ENCODE results near the gene PSMA7. TPM values are rescaled to one million over a fixed set of nuclear protein-coding genes. Genes with fewer than 3 reads are reported as not detected.

The PSMA7 gene
- total RNA-seq, 1 experiment from 2014 or later = 687 TPM

- in situ Hi-C loops (cut with HindIII; ENCODE audit: low pct_unique_long_range_greater_than_20kb, low sequenced_read_pairs) = no loop called here
- DNase-seq (ENCODE audit: low read depth) = no peak
Observed at GRCh38 chr20:62174870-62175624, 31.9 kb upstream of the PSMA7 start.

GRCh38 chr20:62174021-62174804 is 31.0 kb upstream of the PSMA7 start:
- in situ Hi-C loops (cut with HindIII; ENCODE audit: low pct_unique_long_range_greater_than_20kb, low sequenced_read_pairs) = no loop called here
- DNase-seq (ENCODE audit: low read depth) = no peak

DNA sequence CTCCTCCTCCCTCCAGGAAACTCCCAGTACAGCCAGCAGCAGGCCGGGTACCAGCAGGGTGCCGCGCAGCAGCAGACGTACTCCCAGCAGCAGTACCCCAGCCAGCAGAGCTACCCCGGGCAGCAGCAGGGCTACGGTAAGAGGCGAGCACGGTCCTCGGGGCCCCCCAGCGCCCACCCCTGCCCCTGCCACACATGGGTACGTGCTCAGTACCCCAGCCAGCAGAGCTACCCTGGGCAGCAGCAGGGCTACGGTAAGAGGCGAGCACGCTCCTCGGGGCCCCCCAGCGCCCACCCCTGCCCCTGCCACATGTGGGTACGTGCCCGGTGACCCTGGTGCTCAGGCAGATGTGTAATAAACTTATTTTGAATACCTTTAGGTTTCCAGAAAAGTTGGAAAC is 29.5 kb upstream of the PSMA7 start:
- in situ Hi-C loops (cut with HindIII; ENCODE audit: low pct_unique_long_range_greater_than_20kb, low sequenced_read_pairs) = no loop called here
- DNase-seq (ENCODE audit: low read depth) = no peak

GRCh38 chr20:62171245-62171644 is 28.1 kb upstream of the PSMA7 start:
- in situ Hi-C loops (cut with HindIII; ENCODE audit: low pct_unique_long_range_greater_than_20kb, low sequenced_read_pairs) = no loop called here

GRCh38 chr20:62170536-62170935 is 27.3 kb upstream of the PSMA7 start:
- in situ Hi-C loops (cut with HindIII; ENCODE audit: low pct_unique_long_range_greater_than_20kb, low sequenced_read_pairs) = no loop called here
- no peak for DNase-seq (ENCODE audit: low read depth)

More at GRCh38 chr20:62171245-62171644, 28.1 kb upstream of the PSMA7 start:
- no peak for DNase-seq (ENCODE audit: low read depth)

DNA sequence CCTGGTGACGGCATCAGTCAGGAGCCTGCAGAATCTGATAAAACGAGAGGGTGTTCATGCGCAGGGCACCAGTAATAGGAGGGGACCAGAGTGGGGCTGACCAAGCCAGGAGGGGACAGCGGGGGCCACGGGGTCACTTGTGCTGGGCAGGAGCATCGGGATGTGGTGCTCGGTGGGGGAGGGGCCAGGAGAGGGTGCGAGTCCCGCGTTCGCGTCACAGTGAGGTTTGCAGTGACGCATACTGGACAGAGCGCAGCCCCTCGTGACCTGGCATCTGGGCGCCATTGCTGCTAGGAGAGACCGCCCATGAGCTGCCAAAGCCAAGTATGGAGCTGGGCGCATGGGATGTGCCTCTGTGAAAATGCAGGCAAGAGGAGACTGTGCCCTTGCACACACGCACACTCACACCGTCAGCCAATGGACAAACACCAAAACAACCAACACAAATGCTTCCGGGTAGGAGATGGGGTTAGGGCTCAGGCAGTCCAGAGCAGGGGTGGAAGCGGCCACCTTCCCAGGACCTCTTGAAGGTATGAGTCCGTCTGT is 25.8 kb upstream of the PSMA7 start:
- in situ Hi-C loops (cut with HindIII; ENCODE audit: low pct_unique_long_range_greater_than_20kb, low sequenced_read_pairs) = no loop called here
- no peak for DNase-seq (ENCODE audit: low read depth)

- in situ Hi-C loops (cut with HindIII; ENCODE audit: low pct_unique_long_range_greater_than_20kb, low sequenced_read_pairs) = no loop called here
- no peak for DNase-seq (ENCODE audit: low read depth)
Observed at GRCh38 chr20:62168061-62168460, 24.9 kb upstream of the PSMA7 start.

DNA sequence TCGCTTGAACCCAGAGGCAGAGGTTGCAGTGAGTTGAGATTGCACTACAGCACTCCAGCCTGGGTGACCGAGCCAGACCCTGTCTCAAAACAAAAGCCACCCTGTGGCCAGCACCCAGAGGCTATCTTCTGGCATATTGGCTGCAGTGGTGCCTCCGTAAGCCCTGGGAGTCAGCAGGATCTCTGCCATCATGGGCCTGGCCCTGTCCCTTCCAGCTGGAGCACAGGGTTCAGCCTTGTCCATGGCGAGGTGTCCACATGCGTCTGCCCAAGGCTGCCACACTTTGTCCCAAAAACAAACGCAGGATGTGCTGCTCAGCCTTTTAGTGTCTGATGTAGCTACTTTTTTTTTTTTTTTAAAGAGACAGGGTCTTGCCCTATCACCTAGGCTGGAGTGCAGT is 24.3 kb upstream of the PSMA7 start:
- in situ Hi-C loops (cut with HindIII; ENCODE audit: low pct_unique_long_range_greater_than_20kb, low sequenced_read_pairs) = no loop called here
- no peak for DNase-seq (ENCODE audit: low read depth)

DNA sequence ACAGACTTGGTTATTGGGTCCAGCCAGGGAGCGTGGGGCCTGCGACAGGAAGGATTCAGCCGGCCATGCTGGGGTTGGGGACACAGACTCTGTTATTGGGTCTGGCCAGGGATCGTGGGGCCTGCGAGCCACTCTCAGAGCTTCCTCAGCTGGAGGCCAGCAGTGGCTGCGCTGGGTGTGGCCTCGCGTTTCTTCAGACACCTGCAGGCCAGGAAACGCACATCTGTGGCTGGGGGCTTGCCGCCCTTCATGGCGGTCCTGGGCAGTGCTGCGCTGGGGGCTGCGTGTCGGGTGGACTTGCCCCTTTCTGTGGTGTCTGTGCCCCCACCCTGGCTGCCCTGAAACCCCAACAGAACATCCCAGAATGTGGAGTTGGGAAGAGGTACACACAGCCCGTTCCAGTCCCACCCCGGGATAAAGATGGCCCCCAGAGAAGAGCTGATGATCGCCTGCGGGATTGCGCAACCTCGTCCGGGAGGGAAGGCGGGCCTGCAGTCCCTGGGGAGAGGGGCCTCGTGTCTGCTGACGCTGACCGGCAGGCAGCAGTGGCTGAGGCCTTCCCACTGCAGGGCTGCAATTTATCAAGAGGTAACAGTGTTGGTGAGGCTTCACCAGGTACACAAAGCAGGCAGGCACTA is 22.7 kb upstream of the PSMA7 start:
- DNase-seq (ENCODE audit: low read depth) = no peak
- in situ Hi-C loops (cut with HindIII; ENCODE audit: low pct_unique_long_range_greater_than_20kb, low sequenced_read_pairs) = no loop called here

DNA sequence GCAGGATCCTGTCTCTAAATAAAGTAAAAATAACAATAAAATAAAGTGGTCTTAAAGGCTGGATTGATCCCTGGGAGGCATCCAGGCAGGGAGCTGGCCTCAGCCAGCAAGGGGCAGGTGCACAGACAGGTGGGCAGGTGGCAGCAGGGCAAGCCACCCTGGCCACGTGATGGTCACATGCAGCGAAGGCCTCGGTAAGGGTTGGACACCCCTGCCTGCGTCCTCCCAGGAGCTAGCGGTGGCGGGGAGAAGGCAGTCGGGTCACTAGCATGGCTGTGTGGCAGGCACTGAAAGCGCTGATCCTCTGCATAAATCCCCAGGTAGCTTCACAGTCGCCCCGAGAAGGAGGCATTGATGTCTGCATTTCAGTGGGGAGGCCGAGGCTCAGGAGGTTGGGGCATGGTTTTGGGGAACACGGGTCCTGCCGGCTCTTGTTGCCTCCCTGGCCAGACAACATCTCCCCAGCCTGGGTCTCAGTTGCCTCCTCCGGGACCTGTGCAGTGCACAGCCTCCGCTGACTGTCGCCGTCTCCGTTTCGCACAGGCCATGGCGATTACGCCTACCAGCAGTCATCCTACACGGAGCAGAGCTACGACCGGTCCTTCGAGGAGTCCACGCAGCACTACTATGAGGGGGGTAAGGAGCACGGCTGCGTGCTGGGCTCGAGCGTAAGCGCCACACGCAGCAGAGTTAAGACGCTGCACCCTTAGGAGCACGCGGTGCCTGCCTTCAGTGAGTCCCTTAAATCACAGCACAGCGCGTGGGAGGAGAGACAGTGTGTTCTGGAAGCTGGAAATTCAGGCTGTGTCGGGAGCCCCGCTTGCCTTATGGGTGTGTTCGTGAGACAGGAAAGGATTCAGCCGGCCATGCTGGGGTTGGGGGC is 21.9 kb upstream of the PSMA7 start:
- in situ Hi-C loops (cut with HindIII; ENCODE audit: low pct_unique_long_range_greater_than_20kb, low sequenced_read_pairs) = no loop called here
- no peak for DNase-seq (ENCODE audit: low read depth)

- no peak for DNase-seq (ENCODE audit: low read depth)
- in situ Hi-C loops (cut with HindIII; ENCODE audit: low pct_unique_long_range_greater_than_20kb, low sequenced_read_pairs) = no loop called here
Observed at GRCh38 chr20:62163986-62164762, 21.0 kb upstream of the PSMA7 start.

DNA sequence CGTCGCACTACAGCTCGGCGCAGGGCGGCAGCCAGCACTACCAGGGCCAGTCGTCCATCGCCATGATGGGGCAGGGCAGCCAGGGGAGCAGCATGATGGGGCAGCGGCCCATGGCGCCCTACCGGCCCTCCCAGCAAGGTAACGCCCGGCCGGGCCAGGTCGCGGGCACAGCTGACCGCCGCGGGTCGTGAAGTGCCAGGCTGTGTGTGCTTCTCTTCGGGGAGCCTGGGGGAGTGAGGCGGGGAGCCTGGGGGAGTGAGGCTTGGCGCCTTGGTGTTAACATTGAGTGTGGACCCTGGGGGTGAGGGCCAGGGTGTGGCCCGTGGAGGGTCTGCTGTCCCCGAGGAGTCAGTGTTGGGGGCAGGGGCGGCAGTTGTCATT is 20.3 kb upstream of the PSMA7 start:
- DNase-seq (ENCODE audit: low read depth) = no peak
- in situ Hi-C loops (cut with HindIII; ENCODE audit: low pct_unique_long_range_greater_than_20kb, low sequenced_read_pairs) = no loop called here

- DNase-seq (ENCODE audit: low read depth) = no peak
- in situ Hi-C loops (cut with HindIII; ENCODE audit: low pct_unique_long_range_greater_than_20kb, low sequenced_read_pairs) = no loop called here
Observed at GRCh38 chr20:62162765-62163484, 19.7 kb upstream of the PSMA7 start.

GRCh38 chr20:62161347-62161746 is 18.2 kb upstream of the PSMA7 start:
- in situ Hi-C loops (cut with HindIII; ENCODE audit: low pct_unique_long_range_greater_than_20kb, low sequenced_read_pairs) = no loop called here
- DNase-seq (ENCODE audit: low read depth) = no peak

DNA sequence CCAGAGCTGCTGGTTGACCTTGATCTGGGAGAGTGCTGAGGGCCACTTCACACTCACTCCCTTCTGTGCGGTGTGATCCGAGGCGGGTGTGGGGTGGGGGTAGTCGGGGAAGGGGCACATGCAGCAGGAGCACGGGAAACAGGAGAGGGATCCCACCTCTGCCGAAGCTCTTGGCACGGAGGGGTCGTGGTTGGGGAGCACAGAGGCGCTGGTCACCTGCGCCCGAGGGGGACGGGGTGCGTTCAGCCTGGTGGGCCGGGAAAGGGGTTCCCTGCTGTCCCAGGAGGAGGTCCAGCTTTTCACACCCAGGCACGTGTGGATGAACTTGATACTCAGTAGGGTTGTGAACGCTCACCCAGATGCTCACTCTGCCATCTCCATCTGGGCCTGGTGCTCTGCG is 17.7 kb upstream of the PSMA7 start:
- DNase-seq (ENCODE audit: low read depth) = no peak
- in situ Hi-C loops (cut with HindIII; ENCODE audit: low pct_unique_long_range_greater_than_20kb, low sequenced_read_pairs) = no loop called here

- DNase-seq (ENCODE audit: low read depth) = no peak
- in situ Hi-C loops (cut with HindIII; ENCODE audit: low pct_unique_long_range_greater_than_20kb, low sequenced_read_pairs) = no loop called here
Observed at GRCh38 chr20:62160253-62160652, 17.1 kb upstream of the PSMA7 start.

- in situ Hi-C loops (cut with HindIII; ENCODE audit: low pct_unique_long_range_greater_than_20kb, low sequenced_read_pairs) = no loop called here
Observed at GRCh38 chr20:62159839-62160238, 16.6 kb upstream of the PSMA7 start.

More at GRCh38 chr20:62159839-62160238, 16.6 kb upstream of the PSMA7 start:
- peak; percentile 51 for DNase-seq (ENCODE audit: low read depth)

Measured in Caki2 (cell line).